GM12864 (cell line): Measurements from ENCODE around the gene PXDN.

Experiments used
- DNase-seq: peaks from one replicate; pipeline ENCODE4 v3.0.0-alpha.2; 2011; ENCODE audit warnings: low read depth
- H3K4me3 ChIP-seq: 2 replicates; pipeline ENCODE4 v1.5.1; 2011; ENCODE audit warnings: mild to moderate bottlenecking, low read depth, low read length, control low read depth
- CTCF ChIP-seq: IDR thresholded peaks from 2 replicates; pipeline ENCODE4 v1.5.1; 2011; ENCODE audit warnings: low read depth, mild to moderate bottlenecking, moderate library complexity, low read length, control low read depth, inconsistent platforms; ENCODE audit errors: missing control alignments

The PXDN gene

GRCh38 chr2:1671916-1672315 lies 72.4 kb downstream of the PXDN start:
- no peak for TF ChIP-seq CTCF
- no peak for DNase-seq
- H3K4me3 ChIP-seq: no peak overlapping the region

GRCh38 chr2:1670636-1671035 lies 73.7 kb downstream of the PXDN start:
- H3K4me3 ChIP-seq: no peak overlapping the region
- TF ChIP-seq CTCF: no peak
- DNase-seq: no peak

- no peak for TF ChIP-seq CTCF
- no peak for DNase-seq
- no peak overlapping the region for H3K4me3 ChIP-seq
Measured at GRCh38 chr2:1665761-1666505, 78.4 kb downstream of the PXDN start.

- TF ChIP-seq CTCF: no peak
- no peak for DNase-seq
- no peak overlapping the region for H3K4me3 ChIP-seq
Measured at GRCh38 chr2:1664698-1665097, 79.6 kb downstream of the PXDN start.

GRCh38 chr2:1664076-1664605 lies 80.2 kb downstream of the PXDN start:
- H3K4me3 ChIP-seq: no peak overlapping the region
- no peak for TF ChIP-seq CTCF
- no peak for DNase-seq

- no peak for DNase-seq
- no peak for TF ChIP-seq CTCF
- no peak overlapping the region for H3K4me3 ChIP-seq
Measured at GRCh38 chr2:1663621-1664020, 80.7 kb downstream of the PXDN start.

- H3K4me3 ChIP-seq: no peak overlapping the region
- DNase-seq: no peak
- no peak for TF ChIP-seq CTCF
Measured at GRCh38 chr2:1662606-1663180, 81.6 kb downstream of the PXDN start.
